Measurements from ENCODE around the gene DDX27.
"Not testable (repeated sequence)": the region's sequence is repeated elsewhere in the genome, so short reads cannot be mapped to it uniquely, and the experiment has no call there.

DNA sequence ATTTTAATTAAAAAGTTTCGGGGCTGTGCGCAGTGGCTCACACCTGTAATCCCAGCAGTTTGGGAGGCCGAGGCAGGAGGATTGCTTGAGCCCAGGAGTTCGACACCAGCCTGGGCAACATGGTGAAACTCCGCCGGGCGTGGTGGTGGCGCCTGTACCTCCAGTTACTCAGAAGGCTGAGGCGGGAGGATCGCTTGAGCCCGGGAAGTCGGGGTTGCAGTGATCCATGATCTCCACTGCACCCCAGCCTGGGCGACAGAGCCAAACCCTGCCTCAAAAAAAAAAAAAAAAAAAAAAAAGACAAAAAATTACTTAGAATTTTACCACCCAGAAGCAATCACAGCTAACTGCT, 501 bp upstream of the DDX27 start:
- not testable (repeated sequence) for TF ChIP-seq POLR2AphosphoS5, POLR2A, TAF1 (IDR thresholded peaks at IDR 0.05; ENCODE audit: low read depth, low read length)

Data from GM12891 (cell line).